ENCODE data around the gene FDX1. TPM values are rescaled to one million over a fixed set of nuclear protein-coding genes. Genes with fewer than 3 reads are reported as not detected.

Gene FDX1
- total and polyA plus RNA-seq, 2 of the 8 experiments (the other 6 are each of a cell fraction or from before 2014, with no cell fraction given), result 3.7 to 9.6 TPM

GRCh38 chr11:110493346-110493745 is 63.6 kb downstream of the FDX1 start:
- no peak overlapping the region for H2BK12ac ChIP-seq (ENCODE audit: low read depth, low read length)
- no peak overlapping the region for H2BK120ac ChIP-seq (replicated peaks; ENCODE audit: low read depth, low read length)
- no peak overlapping the region for H3K56ac ChIP-seq (replicated peaks; ENCODE audit: insufficient read length, low read depth, low read length)
- no peaks in the 10 kb centered on the region for H3K79me1 ChIP-seq (ENCODE audit: low read depth, low read length)
- no peaks in the 10 kb centered on the region for H3K36me3 ChIP-seq (ENCODE audit: control insufficient read depth in 2 of 4, insufficient read depth in 4 of 4, low read length in 3 of 4)
- H3K18ac ChIP-seq (ENCODE audit: extremely low read depth, low read length), result no peak overlapping the region
- H4K8ac ChIP-seq (ENCODE audit: extremely low read depth, insufficient read depth, low read length), result no peak overlapping the region
- no peak overlapping the region for H2BK5ac ChIP-seq (ENCODE audit: low read depth, low read length)
- no peak overlapping the region for H4K5ac ChIP-seq (ENCODE audit: insufficient read length, low read depth, low read length)
- no peaks in the 10 kb centered on the region for H3K9me3 ChIP-seq (ENCODE audit: insufficient read depth in 2 of 2, low read depth in 1 of 2, low read length in 1 of 2)
- H4K20me1 ChIP-seq (replicated peaks in 1 of 2; ENCODE audit: control insufficient read depth in 1 of 2, insufficient read depth in 2 of 2, low read length in 2 of 2), result no peaks in the 10 kb centered on the region
- WGBS, 2 experiments (ENCODE audit: extremely low coverage in 1 of 2, insufficient coverage in 1 of 2, insufficient read length in 1 of 2, insufficient replicate concordance in 2 of 2, low coverage in 1 of 2, low lambda C conversion rate in 2 of 2, missing lambda C conversion rate in 1 of 2), result 89% methylated on average over 2 of the region's 2 CpGs; no CpG with 5 or more reads in 1 of the 2 experiments
- TF ChIP-seq POLR2A (IDR thresholded peaks at IDR 0.05; ENCODE audit: control extremely low read depth in 1 of 2, low read depth in 2 of 2, low read length in 2 of 2), result no peak
- TF ChIP-seq CHD2 (IDR thresholded peaks at IDR 0.05; ENCODE audit: low read length), result no peak
- FAIRE-seq, result no peak
- DNase-seq (ENCODE audit: low read depth in 1 of 2, low spot score in 2 of 2), result no peak
- ChIA-PET CTCF (ENCODE audit: partially characterized antibody) (interaction anchor here (0.7 to 1.8 kb wide), 4 partner anchors 15 to 930 kb away, joined by 3 to 13 read pairs (median 4); no protein-coding TSS in a partner anchor), POLR2A (ENCODE audit: partially characterized antibody) (no interaction called here)
- no peak overlapping the region for H2AFZ ChIP-seq (ENCODE audit: low read length)
- H3K4me3 ChIP-seq (ENCODE audit: extremely low read depth in 1 of 4, insufficient read depth in 2 of 4, low read depth in 3 of 4, low read length in 4 of 4), result no peak overlapping the region
- no peak overlapping the region for H3K9ac ChIP-seq (replicated peaks in 1 of 4; ENCODE audit: extremely low read depth in 1 of 4, low read depth in 3 of 4, low read length in 3 of 4)
- H3K23me2 ChIP-seq (ENCODE audit: low read depth, low read length), result no peaks in the 10 kb centered on the region
- no peaks in the 10 kb centered on the region for H3K79me2 ChIP-seq (ENCODE audit: control insufficient read depth in 1 of 2, insufficient read depth in 2 of 2, low read length in 2 of 2)
- H3K4ac ChIP-seq (replicated peaks; ENCODE audit: insufficient read length, low read depth, low read length), result no peak overlapping the region
- no peak overlapping the region for H2BK20ac ChIP-seq (ENCODE audit: low read length)
- no peak overlapping the region for H3K23ac ChIP-seq (ENCODE audit: insufficient read length)
- no peaks in the 10 kb centered on the region for H3K27me3 ChIP-seq (replicated peaks in 1 of 4; ENCODE audit: control insufficient read depth in 3 of 4, extremely low read depth in 1 of 4, insufficient read depth in 3 of 4, low read length in 3 of 4)
- H4K91ac ChIP-seq (replicated peaks; ENCODE audit: insufficient read length, low read length), result no peak overlapping the region
- H3K4me2 ChIP-seq (ENCODE audit: insufficient read depth in 1 of 2, low read depth in 2 of 2, low read length in 2 of 2), result no peak overlapping the region
- H3K27ac ChIP-seq (ENCODE audit: low read depth, low read length), result no peak overlapping the region
- peaks cover 0 to 7% (median 5%) of the 10 kb centered on the region in 4 experiments; a peak in 6 of 7 replicates for H3K4me1 ChIP-seq (replicated peaks in 1 of 4; ENCODE audit: control insufficient read depth in 3 of 4, insufficient read depth in 4 of 4, low read length in 3 of 4)
- no peak overlapping the region for H2BK15ac ChIP-seq (ENCODE audit: low read length)
- H2AK5ac ChIP-seq (ENCODE audit: low read depth, low read length), result no peak overlapping the region
- H3K14ac ChIP-seq (ENCODE audit: insufficient read length), result no peak overlapping the region
